A673 (cell line): ENCODE data around the gene FCGR1A.
"Not testable (repeated sequence)": the region's sequence is repeated elsewhere in the genome, so short reads cannot be mapped to it uniquely, and the experiment has no call there.

Source experiments
- EZH2 ChIP-seq: fragments of 200-600 bp; sonication (generic); IDR thresholded peaks from 2 replicates; pipeline ENCODE4 v1.6.1; 2017; ENCODE audit warnings: borderline replicate concordance, low read depth, mild to moderate bottlenecking, mixed read lengths, antibody characterized with exemption, low read length; ENCODE audit not compliant: poor library complexity, severe bottlenecking
- TF ChIP-seq, protein P1 (sequence below): fragments of 300-800, 200-600 bp; sonication (generic); conservative IDR thresholded peaks from 2 replicates; pipeline ENCODE4 v1.5.1; 2017; ENCODE audit warnings: low read depth, mild to moderate bottlenecking, antibody characterized with exemption, low read length, moderate library complexity, mixed read lengths

DNA sequence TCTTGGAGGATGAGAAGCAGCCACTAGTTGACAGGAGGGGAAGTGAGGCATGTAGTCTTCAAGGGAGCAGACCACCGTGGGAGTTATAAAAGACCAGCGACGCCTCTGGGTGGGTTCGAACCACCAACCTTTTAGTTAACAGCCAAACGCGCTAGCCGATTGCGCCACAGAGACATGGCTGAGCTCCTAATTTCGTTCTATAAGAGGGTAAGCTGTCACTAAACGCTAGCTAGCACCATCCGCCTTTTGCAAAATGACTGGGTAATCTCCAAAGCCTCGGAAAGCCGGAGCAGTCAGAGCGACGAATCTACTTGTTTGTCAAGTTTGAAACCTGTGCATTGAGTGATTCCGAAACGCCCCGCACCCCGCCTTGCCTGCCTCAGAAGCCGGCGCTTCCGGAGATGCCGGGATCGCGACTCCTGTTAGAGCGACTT is 42.3 kb upstream of the FCGR1A start:
- not testable (repeated sequence) for TF ChIP-seq EZH2
- TF ChIP-seq, protein P1, sequence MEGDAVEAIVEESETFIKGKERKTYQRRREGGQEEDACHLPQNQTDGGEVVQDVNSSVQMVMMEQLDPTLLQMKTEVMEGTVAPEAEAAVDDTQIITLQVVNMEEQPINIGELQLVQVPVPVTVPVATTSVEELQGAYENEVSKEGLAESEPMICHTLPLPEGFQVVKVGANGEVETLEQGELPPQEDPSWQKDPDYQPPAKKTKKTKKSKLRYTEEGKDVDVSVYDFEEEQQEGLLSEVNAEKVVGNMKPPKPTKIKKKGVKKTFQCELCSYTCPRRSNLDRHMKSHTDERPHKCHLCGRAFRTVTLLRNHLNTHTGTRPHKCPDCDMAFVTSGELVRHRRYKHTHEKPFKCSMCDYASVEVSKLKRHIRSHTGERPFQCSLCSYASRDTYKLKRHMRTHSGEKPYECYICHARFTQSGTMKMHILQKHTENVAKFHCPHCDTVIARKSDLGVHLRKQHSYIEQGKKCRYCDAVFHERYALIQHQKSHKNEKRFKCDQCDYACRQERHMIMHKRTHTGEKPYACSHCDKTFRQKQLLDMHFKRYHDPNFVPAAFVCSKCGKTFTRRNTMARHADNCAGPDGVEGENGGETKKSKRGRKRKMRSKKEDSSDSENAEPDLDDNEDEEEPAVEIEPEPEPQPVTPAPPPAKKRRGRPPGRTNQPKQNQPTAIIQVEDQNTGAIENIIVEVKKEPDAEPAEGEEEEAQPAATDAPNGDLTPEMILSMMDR, result not testable (repeated sequence)
